Psoas muscle (tissue), 8 donors: ENCODE results near the gene YIF1B. TPM values are rescaled to one million over a fixed set of nuclear protein-coding genes. Genes with fewer than 3 reads are reported as not detected.

Experiments
- ATAC-seq, 4 donors: fragments of 200-7000 bp; cut with Tn5 transposase; one replicate each; pipeline ENCODE4 v1.9.1; 2020; ENCODE audit warnings: moderate library complexity in 3 of 4, mild to moderate bottlenecking in 2 of 4
- DNase-seq, 2 donors: peaks; one replicate each; pipeline ENCODE4 v3.0.0-alpha.2; 2020
- H3K27ac ChIP-seq: fragments of 200-600 bp; one replicate; pipeline ENCODE4 v1.8.0; 2022
- H3K27me3 ChIP-seq, 3 donors: fragments of 200-600 bp in 1 of 3; one replicate each; pipeline versions ENCODE4 v1.6.1 to v1.8.0; 2013 to 2022; ENCODE audit warnings: low read length in 2 of 3, mild to moderate bottlenecking in 2 of 3, moderate library complexity in 1 of 3; ENCODE audit not compliant: insufficient read depth in 3 of 3
- H3K36me3 ChIP-seq, 2 donors: fragments of 200-600 bp in 1 of 2; one replicate each; pipeline versions ENCODE4 v1.6.1 to v1.8.0; 2013 to 2022; ENCODE audit warnings: low read depth in 1 of 2, mild to moderate bottlenecking in 1 of 2, moderate library complexity in 1 of 2; ENCODE audit not compliant: insufficient read depth in 1 of 2
- H3K4me1 ChIP-seq: fragments of 200-600 bp; one replicate; pipeline ENCODE4 v1.8.0; 2022
- H3K4me3 ChIP-seq: fragments of 200-600 bp; one replicate; pipeline ENCODE4 v1.8.0; 2022; ENCODE audit warnings: mild to moderate bottlenecking
- H3K9me3 ChIP-seq: fragments of 200-600 bp; one replicate; pipeline ENCODE4 v1.8.0; 2022
- WGBS, 3 donors: extraction: QIAGEN DNeasy Blood & Tissue Kit; methylation state at CpG; one replicate each; pipeline versions ENCODE4 v1.1.6 to v1.1.7; 2013; 5-methylcytosine and 5-hydroxymethylcytosine counted together
- intact Hi-C, 2 donors: fragments of 100-400 bp; cut with DNase I; formaldehyde crosslinking; loops; one replicate each; pipeline versions ENCODE4 v1.11.0 to v1.14.2; 2022
- polyA plus RNA-seq, 3 donors: library from polyadenylated mRNA; stranded (reverse); fragments of 200-250 nt; gene quantifications; one replicate each; pipeline ENCODE4 v1.2.3, GENCODE V29; 2013
- total RNA-seq, 4 donors: library from RNA; stranded (reverse); fragmentation: NEBNext Ultra II Directional in 2 of 4; extraction: Animal tissue kit (Norgen Biotek cat#: 25700) in 2 of 4; gene quantifications; one replicate each; pipeline versions ENCODE4 v1.2.1 to v1.2.4, GENCODE V29; 2021 to 2023
- TF ChIP-seq, protein P1 (sequence below): fragments of 200-600 bp; IDR thresholded peaks from one replicate; pipeline ENCODE4 v1.8.0; 2022; ENCODE audit warnings: antibody characterized with exemption
- donor health status: healthy with polysubstance abuse.
- donor health status: DM: no; HTN: no; CAD: no; lungs with moderate emphysema.
- donor health status: Bipolar disorder and iron deficiency.
- donor health status: healthy.
- donor health status: DM: yes; HTN: yes; CAD: no.
- donor health status: DM: no; HTN: no; CAD: no.
- donor health status: DM: no; HTN: no; CAD: no.
- donor health status: DM: yes; HTN: yes; CAD: no.

The YIF1B gene
- total and polyA plus RNA-seq, 7 donors: 20.1 to 57.7 (median 27.2) TPM

DNA sequence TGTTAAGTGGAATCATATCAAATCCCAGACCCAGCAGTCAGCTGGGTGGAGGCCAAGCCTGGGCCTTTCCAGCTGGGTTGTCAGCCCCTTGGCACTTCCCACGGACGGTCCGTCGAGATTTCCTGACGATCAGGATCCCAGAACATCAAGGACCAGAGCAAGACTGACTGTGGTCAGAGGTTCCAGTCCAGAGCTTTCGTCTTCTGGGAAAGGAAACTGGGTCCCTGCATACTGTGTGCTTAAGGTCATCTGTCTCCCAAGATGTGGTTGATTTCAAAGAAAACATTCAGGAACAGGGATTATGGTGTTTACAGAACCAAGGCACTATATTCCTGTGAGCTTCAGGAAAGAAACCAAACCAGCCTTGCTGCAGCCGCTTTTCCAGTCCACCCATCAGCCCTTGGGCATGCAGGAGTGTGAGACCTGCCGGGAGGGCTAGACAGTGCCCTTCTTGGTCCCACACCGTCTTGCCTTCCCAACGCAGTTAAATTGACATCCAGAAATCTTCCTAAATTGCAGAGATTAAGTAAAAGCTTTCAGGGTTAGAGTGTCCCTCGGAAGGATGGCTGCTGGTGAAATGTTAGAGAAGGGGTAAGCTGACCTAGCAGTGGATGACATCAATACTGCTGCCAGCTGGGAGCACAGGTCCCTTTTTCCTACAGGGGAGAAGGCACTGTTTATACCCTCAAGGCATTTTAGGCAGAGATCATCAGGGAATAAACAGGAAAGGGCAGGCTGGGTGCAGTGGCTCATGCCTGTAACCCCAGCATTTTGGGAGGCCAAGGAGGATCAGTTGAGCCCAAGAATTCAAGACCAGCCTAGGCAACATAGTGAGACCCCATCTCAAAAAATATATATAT lies 16.7 kb downstream of the YIF1B start:
- H3K9me3 ChIP-seq: no peaks in the 10 kb centered on the region
- no peaks in the 10 kb centered on the region for H3K27me3 ChIP-seq
- DNase-seq: no peak
- no peak for ATAC-seq
- H3K4me1 ChIP-seq: no peaks in the 10 kb centered on the region
- no peak overlapping the region for H3K27ac ChIP-seq
- TF ChIP-seq, protein P1, sequence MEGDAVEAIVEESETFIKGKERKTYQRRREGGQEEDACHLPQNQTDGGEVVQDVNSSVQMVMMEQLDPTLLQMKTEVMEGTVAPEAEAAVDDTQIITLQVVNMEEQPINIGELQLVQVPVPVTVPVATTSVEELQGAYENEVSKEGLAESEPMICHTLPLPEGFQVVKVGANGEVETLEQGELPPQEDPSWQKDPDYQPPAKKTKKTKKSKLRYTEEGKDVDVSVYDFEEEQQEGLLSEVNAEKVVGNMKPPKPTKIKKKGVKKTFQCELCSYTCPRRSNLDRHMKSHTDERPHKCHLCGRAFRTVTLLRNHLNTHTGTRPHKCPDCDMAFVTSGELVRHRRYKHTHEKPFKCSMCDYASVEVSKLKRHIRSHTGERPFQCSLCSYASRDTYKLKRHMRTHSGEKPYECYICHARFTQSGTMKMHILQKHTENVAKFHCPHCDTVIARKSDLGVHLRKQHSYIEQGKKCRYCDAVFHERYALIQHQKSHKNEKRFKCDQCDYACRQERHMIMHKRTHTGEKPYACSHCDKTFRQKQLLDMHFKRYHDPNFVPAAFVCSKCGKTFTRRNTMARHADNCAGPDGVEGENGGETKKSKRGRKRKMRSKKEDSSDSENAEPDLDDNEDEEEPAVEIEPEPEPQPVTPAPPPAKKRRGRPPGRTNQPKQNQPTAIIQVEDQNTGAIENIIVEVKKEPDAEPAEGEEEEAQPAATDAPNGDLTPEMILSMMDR: no peak
- no peaks in the 10 kb centered on the region for H3K36me3 ChIP-seq
- intact Hi-C loops: no loop called here
- 43 to 50% (median 43%) methylated on average over 11 of the region's 11 CpGs for WGBS, 3 donors
- H3K4me3 ChIP-seq: no peak overlapping the region

DNA sequence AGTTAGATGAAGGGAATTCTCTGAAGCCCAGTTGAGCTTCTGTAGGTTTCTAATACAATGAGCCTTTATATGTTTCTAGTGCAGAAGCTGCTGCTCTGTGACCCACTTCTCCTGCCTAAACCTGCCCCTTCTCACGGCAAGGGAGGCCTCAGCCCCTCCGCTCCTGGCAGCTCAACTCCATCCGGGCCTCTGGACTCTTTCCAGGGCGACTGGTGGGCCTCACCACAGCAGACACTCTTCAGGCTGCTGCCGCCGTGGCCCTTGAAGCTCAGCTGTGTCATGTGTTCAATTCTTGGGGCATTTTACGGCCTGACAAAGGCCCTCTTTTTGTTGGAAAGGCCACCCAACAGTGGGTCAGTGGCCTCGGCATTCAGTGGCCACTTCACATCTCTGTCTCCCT lies 21.7 kb downstream of the YIF1B start:
- H3K36me3 ChIP-seq: no peaks in the 10 kb centered on the region
- H3K27me3 ChIP-seq: no peaks in the 10 kb centered on the region
- no peak overlapping the region for H3K27ac ChIP-seq
- no peaks in the 10 kb centered on the region for H3K9me3 ChIP-seq
- intact Hi-C loops: no loop called here
- H3K4me1 ChIP-seq: no peaks in the 10 kb centered on the region
- 72 to 76% (median 74%) methylated on average over 8 of the region's 8 CpGs for WGBS, 3 donors
- DNase-seq: no peak
- no peak for ATAC-seq
- TF ChIP-seq, protein P1: no peak
- no peak overlapping the region for H3K4me3 ChIP-seq

DNA sequence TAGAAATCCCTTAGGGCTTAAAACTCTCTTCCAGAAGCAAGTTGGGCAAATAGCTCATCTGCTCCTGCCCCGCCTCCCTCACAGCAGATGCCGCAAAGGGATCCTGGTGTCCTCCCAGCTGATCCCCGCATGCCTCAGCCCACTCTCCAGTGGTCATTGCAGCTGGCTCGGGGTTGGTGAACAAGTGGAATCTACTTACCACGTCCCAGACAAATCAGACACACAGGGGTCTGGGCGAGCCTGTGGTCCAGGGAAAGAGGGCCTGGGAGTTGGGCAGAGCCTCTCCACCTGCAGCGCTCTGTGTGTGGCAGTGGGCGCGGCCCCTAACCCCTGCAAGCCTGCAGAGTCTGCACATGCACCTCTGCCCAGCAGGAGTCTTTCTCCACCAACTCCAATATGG lies 22.5 kb downstream of the YIF1B start:
- ATAC-seq: no peak
- WGBS, 3 donors: 75 to 81% (median 79%) methylated on average over 9 of the region's 9 CpGs
- TF ChIP-seq, protein P1: no peak
- no peak for DNase-seq
- no peaks in the 10 kb centered on the region for H3K36me3 ChIP-seq
- H3K4me3 ChIP-seq: no peak overlapping the region
- no peaks in the 10 kb centered on the region for H3K4me1 ChIP-seq
- no peak overlapping the region for H3K27ac ChIP-seq
- peaks cover 0 to 4% (median 0%) of the 10 kb centered on the region in 3 donors for H3K27me3 ChIP-seq
- intact Hi-C loops: no loop called here
- H3K9me3 ChIP-seq: no peaks in the 10 kb centered on the region

DNA sequence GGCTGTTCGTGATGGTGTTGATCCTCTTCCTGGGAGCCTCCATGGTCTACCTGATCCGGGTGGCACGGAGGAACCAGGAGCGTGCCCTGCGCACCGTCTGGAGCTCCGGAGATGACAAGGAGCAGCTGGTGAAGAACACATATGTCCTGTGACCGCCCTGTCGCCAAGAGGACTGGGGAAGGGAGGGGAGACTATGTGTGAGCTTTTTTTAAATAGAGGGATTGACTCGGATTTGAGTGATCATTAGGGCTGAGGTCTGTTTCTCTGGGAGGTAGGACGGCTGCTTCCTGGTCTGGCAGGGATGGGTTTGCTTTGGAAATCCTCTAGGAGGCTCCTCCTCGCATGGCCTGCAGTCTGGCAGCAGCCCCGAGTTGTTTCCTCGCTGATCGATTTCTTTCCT lies 23.9 kb downstream of the YIF1B start:
- 72 to 76% (median 73%) methylated on average over 15 of the region's 15 CpGs for WGBS, 3 donors
- no peak for DNase-seq

More for the DNA sequence above, 23.9 kb downstream of the YIF1B start:
- intact Hi-C loops: no loop called here
- no peak overlapping the region for H3K4me3 ChIP-seq
- H3K27ac ChIP-seq: no peak overlapping the region
- peaks cover 0 to 4% (median 0%) of the 10 kb centered on the region in 3 donors for H3K27me3 ChIP-seq
- no peak for ATAC-seq
- TF ChIP-seq, protein P1: no peak
- H3K9me3 ChIP-seq: no peaks in the 10 kb centered on the region
- H3K4me1 ChIP-seq: no peaks in the 10 kb centered on the region
- no peaks in the 10 kb centered on the region for H3K36me3 ChIP-seq
